Ovary (tissue), 9 donors: ENCODE data around the gene ZNF385D. TPM values are rescaled to one million over a fixed set of nuclear protein-coding genes. Genes with fewer than 3 reads are reported as not detected.

Experiments
- DNase-seq, 5 donors: peaks; one replicate each; pipeline ENCODE4 v3.0.0-alpha.2; 2019 to 2020
- H3K27ac ChIP-seq, 2 donors: fragments of 200-600 bp; one replicate each; pipeline versions ENCODE4 v1.5.1 to v1.8.0; 2019 to 2022
- H3K27me3 ChIP-seq: fragments of 200-600 bp; one replicate; pipeline ENCODE4 v1.8.0; 2022
- H3K36me3 ChIP-seq: fragments of 200-600 bp; sonication (generic); one replicate; pipeline ENCODE4 v1.5.1; 2019
- H3K4me1 ChIP-seq: one replicate; pipeline ENCODE4 v1.8.1; 2013; ENCODE audit warnings: mild to moderate bottlenecking, moderate library complexity; ENCODE audit not compliant: insufficient read depth
- H3K4me3 ChIP-seq: fragments of 200-600 bp; sonication (generic); one replicate; pipeline ENCODE4 v1.5.1; 2017
- H3K9me3 ChIP-seq, 2 donors: fragments of 200-600 bp in 1 of 2; sonication (generic) in 1 of 2; one replicate each; pipeline versions ENCODE4 v1.5.1 to v1.8.1; 2013 to 2019; ENCODE audit warnings: mild to moderate bottlenecking in 1 of 2, moderate library complexity in 1 of 2
- CTCF ChIP-seq, 3 donors: fragments of 450-650 bp in 2 of 3; fragments of 200-600 bp in 1 of 3; IDR thresholded peaks; one replicate each; pipeline versions ENCODE4 v1.5.1 to v1.8.0; 2016 to 2022; ENCODE audit warnings: antibody characterized with exemption in 3 of 3, mild to moderate bottlenecking in 1 of 3
- EP300 ChIP-seq: sonication (generic); formaldehyde crosslinking; IDR thresholded peaks from one replicate; pipeline ENCODE4 v1.6.1; 2017; ENCODE audit warnings: antibody characterized with exemption
- POLR2A ChIP-seq: fragments of 450-650 bp; IDR thresholded peaks from one replicate; pipeline ENCODE4 v1.6.1; 2017; ENCODE audit warnings: antibody characterized with exemption, mild to moderate bottlenecking, moderate library complexity
- WGBS, 3 donors: extraction: QIAGEN DNeasy Blood & Tissue Kit in 1 of 3; methylation state at CpG; one replicate each; pipeline versions ENCODE4 v1.1.5 to v1.1.7; 2013 to 2017; 5-methylcytosine and 5-hydroxymethylcytosine counted together
- intact Hi-C, 4 donors: fragments of 100-400 bp; cut with DNase I; formaldehyde crosslinking; loops; one replicate each; pipeline versions ENCODE4 v1.11.0 to v1.15.1; 2022 to 2023
- polyA plus RNA-seq, 2 donors: library from polyadenylated mRNA; stranded (reverse); fragments of 200-250 nt in 1 of 2; fragments of 350-450 nt in 1 of 2; fragmentation: Illumina TruSeq in 1 of 2; extraction: RNeasy Lipid Tissue Mini Kit (QIAGEN cat#74804) in 1 of 2; gene quantifications; one replicate each; pipeline ENCODE4 v1.2.3, GENCODE V29; 2013 to 2014
- total RNA-seq, 7 donors: library from RNA; depleted of rRNA in 2 of 7; stranded (reverse); fragments of >200 nt in 2 of 7; fragmentation: NEBNext Ultra II Directional in 3 of 7; extraction: Animal tissue kit (Norgen Biotek cat#: 25700) in 3 of 7; gene quantifications; one replicate each; pipeline versions ENCODE4 v1.1.0 to v1.2.4, GENCODE V29; 2016 to 2023
- donor health status: DM: no; HTN: no; CAD: no; lungs with moderate emphysema.
- donor health status: DM: no; HTN: no; CAD: no.
- donor health status: Bipolar disorder and iron deficiency.
- donor health status: DM: yes; HTN: yes; CAD: no.
- donor health status: DM: no; HTN: no; CAD: no.
- donor health status: DM: yes; HTN: yes; CAD: no.

Gene ZNF385D
- total and polyA plus RNA-seq, 9 donors: 0.33 to 9.3 (median 2.6) TPM

GRCh38 chr3:21722301-21722700, 28.7 kb downstream of the ZNF385D start:
- H3K27ac ChIP-seq: no peak overlapping the region
- intact Hi-C loops: no loop called here

GRCh38 chr3:21718943-21719591, 31.9 kb downstream of the ZNF385D start:
- Histone ChIP-seq H3K4me3 (no peak overlapping the region), H3K27me3 (no peaks in the 10 kb centered on the region), H3K9me3 (no peaks in the 10 kb centered on the region), H3K27ac (no peak overlapping the region), H3K36me3 (no peaks in the 10 kb centered on the region), H3K4me1 (no peaks in the 10 kb centered on the region)
- TF ChIP-seq EP300 (no peak), CTCF (IDR thresholded peaks at IDR 0.05) (no peak), POLR2A (no peak)
- intact Hi-C loops: no loop called here
- 88 to 94% (median 90%) methylated on average over 6 of the region's 6 CpGs for WGBS, 3 donors
- DNase-seq: no peak

More at GRCh38 chr3:21722301-21722700, 28.7 kb downstream of the ZNF385D start:
- WGBS, 3 donors: 91 to 95% (median 93%) methylated on average over 4 of the region's 4 CpGs
- H3K9me3 ChIP-seq: no peaks in the 10 kb centered on the region
- H3K36me3 ChIP-seq: no peaks in the 10 kb centered on the region
- no peak for TF ChIP-seq CTCF (IDR thresholded peaks at IDR 0.05)
- TF ChIP-seq POLR2A: no peak
- no peak for TF ChIP-seq EP300
- no peaks in the 10 kb centered on the region for H3K4me1 ChIP-seq
- H3K27me3 ChIP-seq: no peaks in the 10 kb centered on the region
- no peak overlapping the region for H3K4me3 ChIP-seq
- no peak for DNase-seq

GRCh38 chr3:21718161-21718765, 32.7 kb downstream of the ZNF385D start:
- H3K4me1 ChIP-seq: no peaks in the 10 kb centered on the region
- H3K27me3 ChIP-seq: no peaks in the 10 kb centered on the region
- no peak overlapping the region for H3K27ac ChIP-seq
- no peak overlapping the region for H3K4me3 ChIP-seq
- TF ChIP-seq EP300 (no peak), POLR2A (no peak), CTCF (IDR thresholded peaks at IDR 0.05) (no peak)
- H3K9me3 ChIP-seq: no peaks in the 10 kb centered on the region
- intact Hi-C loops: no loop called here
- no peak for DNase-seq
- WGBS, 3 donors: 79 to 86% (median 85%) methylated on average over 3 of the region's 3 CpGs
- no peaks in the 10 kb centered on the region for H3K36me3 ChIP-seq

GRCh38 chr3:21715662-21716061, 35.3 kb downstream of the ZNF385D start:
- H3K36me3 ChIP-seq: no peaks in the 10 kb centered on the region
- DNase-seq: no peak
- TF ChIP-seq POLR2A: no peak
- no peak for TF ChIP-seq EP300
- TF ChIP-seq CTCF (IDR thresholded peaks at IDR 0.05): no peak
- H3K9me3 ChIP-seq: no peaks in the 10 kb centered on the region
- intact Hi-C loops: no loop called here
- H3K27ac ChIP-seq: no peak overlapping the region
- no peaks in the 10 kb centered on the region for H3K4me1 ChIP-seq
- H3K4me3 ChIP-seq: no peak overlapping the region
- H3K27me3 ChIP-seq: no peaks in the 10 kb centered on the region
- WGBS, 3 donors: 44 to 89% (median 66%) methylated on average over 2 of the region's 2 CpGs
